ENCODE results near the gene UCN2.

UCN2 gene

GRCh38 chr3:48563382-48563918 is at the start of gene UCN2:
UCN2 (minus strand) TSS chr3:48563781; CDS start chr3:48563124, 657 bp downstream.
- DNase-seq, result peak; percentile 31

GRCh38 chr3:48612309-48612708 is 48.7 kb upstream of the UCN2 start:
- DNase-seq, result no peak

- DNase-seq, result peak; percentile 87
Observed at GRCh38 chr3:48609088-48610005, 45.8 kb upstream of the UCN2 start, which contains the start of gene UQCRC1. UQCRC1 (minus strand) TSS chr3:48609646; CDS start chr3:48609620, 26 bp downstream.

- no peak for DNase-seq
Observed at GRCh38 chr3:48607519-48607918, 43.9 kb upstream of the UCN2 start.

GRCh38 chr3:48601622-48601994 is 38.0 kb upstream of the UCN2 start:
- DNase-seq, result no peak

GRCh38 chr3:48600711-48601621 is 37.4 kb upstream of the UCN2 start:
- no peak for DNase-seq

DNA sequence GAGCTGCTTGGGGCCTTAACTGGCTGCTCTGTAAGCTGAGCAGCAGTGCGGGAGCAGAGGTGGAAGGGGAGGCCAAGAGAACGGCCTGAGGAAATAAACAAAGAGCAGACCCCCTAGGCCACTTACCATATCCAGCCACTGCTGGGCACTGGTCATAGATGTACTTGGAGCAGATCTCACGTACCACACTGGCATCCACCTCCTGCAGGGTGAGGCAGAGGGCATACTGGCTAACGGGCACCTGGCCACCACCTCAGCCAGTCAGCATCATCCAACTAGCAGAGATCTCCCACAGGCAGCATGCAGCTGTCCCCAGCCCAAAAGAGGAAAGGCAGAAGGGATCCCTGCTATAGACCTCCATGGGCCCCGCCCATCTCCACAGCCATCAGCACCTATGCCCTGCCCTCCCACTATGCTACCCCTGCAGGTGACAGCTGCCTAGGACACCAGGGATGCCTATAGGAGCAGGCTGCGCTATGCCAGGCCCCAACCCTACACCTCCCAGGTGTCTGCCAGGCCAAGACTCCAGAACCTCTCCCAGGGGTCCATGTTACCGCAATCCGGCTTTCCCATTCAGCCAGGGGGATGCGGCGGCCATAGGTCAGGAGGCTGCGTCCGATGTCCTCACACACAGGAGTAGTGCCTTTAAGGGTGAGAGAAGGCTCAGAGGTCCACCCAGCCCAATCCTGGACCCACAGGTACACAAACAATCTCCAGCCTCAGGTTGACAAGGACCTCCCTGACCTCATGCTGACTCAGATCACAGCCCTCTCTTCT is 36.1 kb upstream of the UCN2 start:
- no peak for DNase-seq

DNA sequence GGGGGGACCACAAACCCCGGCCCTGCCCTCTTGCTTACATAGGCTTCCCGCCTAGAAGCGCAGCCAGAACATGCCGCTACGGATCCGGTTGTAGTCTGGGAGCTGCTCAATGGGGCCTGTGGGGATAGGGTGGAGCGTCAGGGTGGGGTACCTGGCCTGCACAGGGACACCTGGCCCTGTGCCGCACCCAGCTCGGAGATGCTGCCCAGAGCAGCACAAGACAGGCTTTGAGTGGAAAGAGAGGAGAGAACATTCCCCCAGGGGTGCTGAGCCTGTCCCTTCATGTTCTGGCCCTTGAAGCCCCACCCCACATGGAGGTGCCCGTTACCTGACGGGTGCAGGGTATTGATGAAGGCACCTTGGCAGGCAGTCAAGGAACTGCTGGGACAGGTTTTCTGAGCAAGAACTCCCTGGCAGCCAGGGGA is 35.5 kb upstream of the UCN2 start:
- DNase-seq, result no peak

GRCh38 chr3:48598323-48599076 is 34.9 kb upstream of the UCN2 start:
- DNase-seq, result no peak

- no peak for DNase-seq
Observed at GRCh38 chr3:48597408-48597800, 33.8 kb upstream of the UCN2 start.

DNA sequence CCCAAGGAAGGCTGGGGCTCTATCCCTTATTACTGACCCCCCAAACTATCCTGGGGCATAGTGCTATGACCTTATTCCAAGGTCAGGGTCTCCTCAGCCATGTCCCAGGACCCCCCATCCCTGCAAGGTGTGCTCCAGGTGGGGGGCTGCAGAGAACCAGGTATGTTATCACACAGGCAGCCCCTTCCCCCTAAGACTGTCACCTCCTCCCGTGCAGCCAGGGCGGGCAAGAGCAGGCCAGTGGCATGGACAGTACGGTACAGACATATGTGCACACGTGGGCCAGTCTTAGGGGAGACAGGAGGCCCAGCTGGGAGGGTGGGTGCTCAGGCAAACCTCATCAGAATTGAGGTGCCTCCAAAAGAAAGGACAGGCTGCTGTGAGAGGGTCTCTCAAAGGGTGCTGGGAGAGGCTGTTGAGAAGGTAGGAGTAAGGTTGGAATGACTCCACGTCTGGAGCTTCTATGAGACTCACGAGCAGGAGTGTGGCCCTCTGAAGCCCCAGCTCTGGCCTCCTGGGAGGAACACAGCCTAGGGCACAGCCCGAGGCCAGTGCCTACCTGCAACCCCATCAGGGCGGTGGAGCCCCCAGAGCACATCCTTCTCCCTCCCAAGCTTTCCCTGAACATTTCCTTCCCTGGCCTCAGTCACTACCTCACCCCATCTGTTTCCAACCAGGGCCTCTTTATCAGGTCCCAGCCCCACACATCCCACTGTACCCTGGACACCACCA is 33.3 kb upstream of the UCN2 start:
- DNase-seq, result no peak

DNA sequence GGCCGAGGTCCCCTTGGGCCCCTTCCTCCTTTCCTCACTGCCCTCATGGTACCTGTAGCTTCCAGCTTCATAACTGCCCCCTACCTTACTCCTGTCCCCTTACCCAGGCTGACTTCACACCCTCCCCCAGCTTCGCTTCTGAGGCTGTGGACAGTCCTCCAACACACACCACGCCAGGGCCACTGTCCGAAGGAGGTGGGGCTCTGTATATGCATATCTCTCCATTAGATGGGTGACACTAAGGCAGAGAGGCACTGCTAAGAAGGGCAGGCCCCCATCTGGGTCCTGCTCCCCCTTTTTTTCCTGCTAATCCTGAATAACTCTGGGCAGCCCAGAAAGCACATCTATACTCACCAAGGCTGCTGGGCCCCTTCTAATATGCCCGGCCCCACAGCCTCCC is 32.6 kb upstream of the UCN2 start:
- no peak for DNase-seq

GRCh38 chr3:48595526-48596121 is 32.0 kb upstream of the UCN2 start:
- DNase-seq, result no peak

- DNase-seq, result no peak
Observed at GRCh38 chr3:48595075-48595525, 31.5 kb upstream of the UCN2 start, which contains the start of gene COL7A1. COL7A1 (minus strand) TSS chr3:48595329; CDS start chr3:48595159, 170 bp downstream.

DNA sequence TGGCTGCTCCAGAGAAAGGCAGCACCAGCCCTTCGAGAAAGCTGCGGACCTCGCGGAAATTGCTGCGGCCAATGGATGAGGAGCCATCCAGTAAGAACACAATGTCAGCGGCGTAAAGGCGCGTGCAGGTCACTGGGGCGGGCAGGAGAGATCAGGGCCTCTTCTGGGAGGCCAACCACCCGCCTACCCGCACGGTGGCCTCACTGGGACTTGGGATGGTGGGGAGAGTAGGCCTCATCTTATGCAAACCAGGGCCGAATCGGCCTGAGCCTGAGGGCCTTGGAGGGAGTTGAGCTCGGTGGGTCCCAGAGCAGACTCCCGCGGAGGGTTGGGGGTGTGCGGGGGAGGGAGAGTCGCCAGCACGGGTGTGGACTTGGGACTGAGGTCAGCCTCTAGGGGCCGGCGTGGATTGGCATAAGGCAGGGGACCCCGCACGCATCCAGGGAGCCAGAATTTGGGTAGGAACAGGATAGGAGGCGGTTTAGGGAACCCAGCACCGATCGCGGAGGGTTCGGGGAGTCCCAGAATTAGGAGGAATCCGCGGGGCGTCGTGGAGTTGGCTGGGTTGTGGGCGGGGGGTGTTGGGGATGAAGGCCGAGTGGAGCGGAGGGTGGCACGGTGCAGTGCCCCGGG is 31.0 kb upstream of the UCN2 start:
- no peak for DNase-seq

GRCh38 chr3:48593337-48593736 is 29.8 kb upstream of the UCN2 start:
- DNase-seq, result no peak

- no peak for DNase-seq
Observed at GRCh38 chr3:48592519-48593087, 29.0 kb upstream of the UCN2 start.

DNA sequence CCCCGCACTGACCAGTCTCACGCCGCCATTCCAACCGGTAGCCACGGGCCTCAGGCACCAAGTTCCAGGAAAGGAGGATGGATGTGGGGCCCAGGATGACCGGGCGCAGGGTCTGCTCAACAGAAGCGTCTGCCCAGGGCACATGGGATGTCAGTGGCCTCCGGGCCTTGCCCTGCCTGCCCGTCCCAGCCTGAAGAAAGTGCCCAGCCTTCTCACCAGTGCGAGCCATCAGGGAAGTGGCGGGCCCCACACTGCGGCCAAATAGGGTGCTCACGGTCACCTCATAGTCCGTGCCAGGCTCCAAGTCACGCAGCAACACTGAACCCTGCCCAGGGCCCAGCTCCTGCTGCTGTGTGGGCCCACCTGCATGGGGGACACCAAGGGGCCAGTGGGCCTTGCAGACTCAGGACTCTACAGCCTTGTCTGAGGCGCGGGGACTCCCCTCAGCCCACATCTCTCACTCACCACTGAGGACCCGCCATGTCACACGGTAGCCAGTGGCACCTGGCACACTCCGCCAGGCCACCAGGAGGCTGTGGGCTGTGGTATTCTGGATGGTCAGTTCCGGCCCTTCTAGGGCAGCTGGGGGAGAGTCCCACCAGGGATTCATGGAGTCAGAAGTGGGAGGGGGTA is 28.4 kb upstream of the UCN2 start:
- DNase-seq, result no peak

DNA sequence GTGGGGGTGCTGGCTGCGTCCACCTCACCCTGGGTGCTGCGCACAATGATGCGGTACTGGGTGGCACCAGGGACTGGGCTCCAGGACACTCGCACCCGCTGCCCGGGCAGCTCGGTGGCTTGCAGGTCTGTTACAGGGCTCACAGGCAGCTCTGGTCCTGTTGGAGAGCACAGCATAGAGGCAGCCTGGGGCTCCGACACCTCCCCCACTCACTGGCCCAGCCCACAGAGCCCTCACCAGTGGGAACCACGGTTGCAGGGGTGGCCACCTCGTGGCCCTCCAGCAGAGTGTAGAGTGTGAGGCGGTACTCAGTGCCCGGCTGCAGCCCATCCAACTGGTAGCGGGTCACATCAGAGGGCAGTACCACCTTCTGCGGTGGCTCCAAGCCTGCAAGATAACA is 27.9 kb upstream of the UCN2 start:
- DNase-seq, result no peak
